PC-3 (cell line): Measurements from ENCODE around the gene TNFAIP6. TPM values are rescaled to one million over a fixed set of nuclear protein-coding genes. Genes with fewer than 3 reads are reported as not detected.

Source experiments
- ATAC-seq: fragments of 200-7000 bp; cut with Tn5 transposase; 2 replicates; pipeline ENCODE4 v1.9.1; 2020; ENCODE audit warnings: mild to moderate bottlenecking, moderate library complexity
- BruUV-seq: library from RNA; stranded (reverse); fragments of 400-500 nt; replicated peaks from 2 replicates; lab custom pipeline; 2021; lab: Mats Ljungman, UMichigan
- CTCF ChIA-PET: fragments of 300-600 bp; sonication (Branson Sonifier 250); formaldehyde crosslinking; loops from one replicate; lab custom pipeline; 2022; ENCODE audit warnings: antibody characterized with exemption; lab: Charles Lee
- POLR2A ChIA-PET: fragments of 300-600 bp; sonication (Branson Sonifier 250); formaldehyde crosslinking; loops from one replicate; lab custom pipeline; 2022; ENCODE audit warnings: antibody characterized with exemption; ENCODE audit not compliant: unreplicated experiment; lab: Charles Lee
- DNase-seq: peaks from one replicate; pipeline ENCODE4 v3.0.0-alpha.2; 2015
- H2AFZ ChIP-seq: fragments of 300-600 bp; sonication (generic); 2 replicates; pipeline ENCODE4 v1.6.0; 2016; ENCODE audit warnings: antibody characterized with exemption, low read length
- H3F3A ChIP-seq: fragments of 300-600 bp; sonication (generic); one replicate; pipeline ENCODE4 v1.6.0; 2017; ENCODE audit warnings: antibody characterized with exemption, low read length, control low read depth, mild to moderate bottlenecking; ENCODE audit not compliant: unreplicated experiment
- H3K27ac ChIP-seq: fragments of 300-600 bp; sonication (generic); 2 replicates; pipeline ENCODE4 v1.5.1; 2016; ENCODE audit warnings: mild to moderate bottlenecking, low read length
- H3K27me3 ChIP-seq: fragments of 300-600 bp; sonication (generic); 2 replicates; pipeline ENCODE4 v1.6.1; 2016; ENCODE audit warnings: low read length, mixed read lengths
- H3K36me3 ChIP-seq: fragments of 300-600 bp; sonication (generic); 2 replicates; pipeline ENCODE4 v1.6.1; 2016; ENCODE audit warnings: low read depth, mixed run types, low read length, mixed read lengths
- H3K4me1 ChIP-seq: fragments of 300-600 bp; sonication (generic); 2 replicates; pipeline ENCODE4 v1.5.1; 2016; ENCODE audit warnings: low read length; ENCODE audit not compliant: insufficient read depth
- H3K4me2 ChIP-seq: fragments of 300-600 bp; sonication (generic); 2 replicates; pipeline ENCODE4 v1.6.0; 2016; ENCODE audit warnings: low read length
- H3K4me3 ChIP-seq: fragments of 300-600 bp; sonication (generic); 2 replicates; pipeline ENCODE4 v1.5.1; 2016; ENCODE audit warnings: mild to moderate bottlenecking, low read length, mixed read lengths
- H3K79me2 ChIP-seq: fragments of 300-600 bp; sonication (generic); 2 replicates; pipeline ENCODE4 v1.6.1; 2017; ENCODE audit warnings: low read length, mixed read lengths
- H3K9ac ChIP-seq: fragments of 300-600 bp; sonication (generic); 2 replicates; pipeline ENCODE4 v1.6.0; 2016; ENCODE audit warnings: mild to moderate bottlenecking, low read length
- H3K9me2 ChIP-seq: fragments of 300-600 bp; sonication (generic); replicated peaks from 2 replicates; pipeline ENCODE4 v1.6.1; 2016; ENCODE audit warnings: mixed run types, low read length, mixed read lengths
- H3K9me3 ChIP-seq: fragments of 300-600 bp; sonication (generic); 2 replicates; pipeline ENCODE4 v1.6.1; 2016; ENCODE audit warnings: low read length, mixed read lengths
- H4K20me1 ChIP-seq: fragments of 300-600 bp; sonication (generic); 2 replicates; pipeline ENCODE4 v1.6.1; 2016; ENCODE audit warnings: low read length, mixed read lengths
- CTCF ChIP-seq: fragments of 300-600 bp; sonication (generic); conservative IDR thresholded peaks from 2 replicates; pipeline ENCODE4 v1.5.1; 2017; ENCODE audit warnings: antibody characterized with exemption, low read depth, mild to moderate bottlenecking, low read length
- EZH2 ChIP-seq: fragments of 300-600 bp; sonication (generic); IDR thresholded peaks from one replicate; pipeline ENCODE4 v1.6.1; 2017; ENCODE audit warnings: antibody characterized with exemption, mild to moderate bottlenecking, low read length; ENCODE audit not compliant: unreplicated experiment
- EZH2phosphoT487 ChIP-seq: fragments of 300-600 bp; sonication (generic); IDR thresholded peaks from 2 replicates; pipeline ENCODE4 v1.6.1; 2018; ENCODE audit warnings: mild to moderate bottlenecking, antibody characterized with exemption, low read length, borderline replicate concordance
- intact Hi-C: fragments of 100-400 bp; cut with micrococcal nuclease; formaldehyde crosslinking; loops from 2 replicates; pipeline ENCODE4 v1.9.0; 2023
- total RNA-seq: library from RNA; depleted of rRNA; stranded (reverse); fragments of >200 nt; gene quantifications from 2 replicates; pipeline ENCODE4 v1.2.3, GENCODE V29; 2014

Gene TNFAIP6
- total RNA-seq, 1 experiment from 2014 or later: not detected

GRCh38 chr2:151353995-151354394, 3.4 kb upstream of the TNFAIP6 start:
- no peaks in the 10 kb centered on the region for H3K9me2 ChIP-seq
- no peaks in the 10 kb centered on the region for H3K27me3 ChIP-seq
- H3K9ac ChIP-seq: no peak overlapping the region
- H3K9me3 ChIP-seq: no peaks in the 10 kb centered on the region
- H3K79me2 ChIP-seq: no peaks in the 10 kb centered on the region
- no peaks in the 10 kb centered on the region for H4K20me1 ChIP-seq
- CTCF ChIA-PET: interaction anchor here (0.5 kb wide), 1 partner anchor 10 kb away, joined by 7 read pairs; no protein-coding TSS in a partner anchor
- intact Hi-C loops: no loop called here
- peaks cover 6% of the 10 kb centered on the region; the same call in 1 of the 2 replicates for H3K4me1 ChIP-seq
- TF ChIP-seq EZH2phosphoT487 (no peak), EZH2 (no peak), CTCF (no peak)
- no peaks in the 10 kb centered on the region for H3F3A ChIP-seq
- POLR2A ChIA-PET: no interaction called here
- H3K4me2 ChIP-seq: no peak overlapping the region
- no peak overlapping the region for H3K4me3 ChIP-seq
- H3K36me3 ChIP-seq: no peaks in the 10 kb centered on the region
- DNase-seq: no peak
- no peak overlapping the region for H3K27ac ChIP-seq
- no TSS peak for BruUV-seq
- ATAC-seq: no peak
- H2AFZ ChIP-seq: no peak overlapping the region

- no peak for DNase-seq
- Histone ChIP-seq H3K4me1 (peaks cover 6% of the 10 kb centered on the region; the same call in 1 of the 2 replicates), H3F3A (no peaks in the 10 kb centered on the region), H3K36me3 (no peaks in the 10 kb centered on the region), H4K20me1 (no peaks in the 10 kb centered on the region), H3K9me2 (no peaks in the 10 kb centered on the region), H3K4me3 (no peak overlapping the region), H3K4me2 (no peak overlapping the region), H3K79me2 (no peaks in the 10 kb centered on the region), H2AFZ (no peak overlapping the region), H3K27me3 (no peaks in the 10 kb centered on the region), H3K27ac (no peak overlapping the region), H3K9me3 (no peaks in the 10 kb centered on the region), H3K9ac (no peak overlapping the region)
- CTCF ChIA-PET: interaction anchor here (0.5 kb wide), 1 partner anchor 10 kb away, joined by 7 read pairs; no protein-coding TSS in a partner anchor
- no TSS peak for BruUV-seq
- ATAC-seq: no peak
- TF ChIP-seq CTCF (no peak), EZH2 (no peak), EZH2phosphoT487 (no peak)
- POLR2A ChIA-PET: no interaction called here
- intact Hi-C loops: no loop called here
Observed at GRCh38 chr2:151354807-151355206, 2.6 kb upstream of the TNFAIP6 start.

- ChIA-PET POLR2A (interaction anchor here (0.6 kb wide), 1 partner anchor 100 kb away, joined by 3 read pairs; no protein-coding TSS in a partner anchor), CTCF (no interaction called here)
- Histone ChIP-seq H3K4me1 (no peaks in the 10 kb centered on the region), H3F3A (no peaks in the 10 kb centered on the region), H4K20me1 (no peaks in the 10 kb centered on the region), H3K4me2 (no peak overlapping the region), H3K79me2 (no peaks in the 10 kb centered on the region), H3K27ac (no peak overlapping the region), H3K27me3 (no peaks in the 10 kb centered on the region), H3K4me3 (no peak overlapping the region), H3K36me3 (no peaks in the 10 kb centered on the region), H2AFZ (no peak overlapping the region), H3K9me3 (no peaks in the 10 kb centered on the region), H3K9me2 (no peaks in the 10 kb centered on the region), H3K9ac (no peak overlapping the region)
- intact Hi-C loops: no loop called here
- no TSS peak for BruUV-seq
- ATAC-seq (no peak), DNase-seq (no peak)
- TF ChIP-seq EZH2phosphoT487 (no peak), CTCF (no peak), EZH2 (no peak)
Observed at GRCh38 chr2:151358166-151358970, 976 bp downstream of the TNFAIP6 start.
